Measurements from ENCODE around the gene LRRC52.

LRRC52 gene

DNA sequence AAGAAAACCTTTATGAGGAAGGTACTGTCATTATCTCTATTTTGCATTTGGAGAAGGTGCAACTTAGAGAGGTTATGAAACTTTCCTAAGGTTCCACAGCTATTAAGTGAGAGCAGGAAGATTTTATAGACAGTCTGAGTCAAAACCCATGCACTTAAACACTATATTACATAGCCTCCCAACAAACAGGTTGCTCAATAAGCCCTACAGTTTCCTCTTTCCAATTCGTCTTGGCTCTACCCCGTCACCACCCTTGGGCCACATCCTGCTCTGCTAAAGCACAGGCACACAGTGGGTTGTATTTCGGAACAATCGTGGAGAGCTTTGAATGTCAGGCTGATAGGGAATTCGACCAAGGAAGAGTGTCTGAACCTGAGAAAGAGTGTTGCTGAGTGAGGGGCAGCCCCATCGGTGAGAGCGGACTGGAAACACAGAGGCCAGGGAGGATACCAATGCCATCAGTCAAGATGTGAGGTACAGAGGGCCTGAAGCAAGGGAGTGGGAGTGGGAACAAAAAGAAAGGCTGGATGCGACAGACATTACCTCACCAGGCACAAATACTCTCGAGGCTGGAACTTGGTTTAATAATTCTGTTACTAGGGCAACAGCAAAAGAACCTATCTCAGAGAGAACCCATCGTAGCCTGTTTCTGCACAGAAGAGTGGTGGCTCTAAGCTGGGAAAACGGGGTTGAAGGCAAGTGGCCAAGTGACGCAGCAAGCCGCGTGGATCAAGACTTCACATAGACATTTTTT is 6.3 kb upstream of the LRRC52 start:
- DNase-seq (ENCODE audit: low spot score) = no peak

DNA sequence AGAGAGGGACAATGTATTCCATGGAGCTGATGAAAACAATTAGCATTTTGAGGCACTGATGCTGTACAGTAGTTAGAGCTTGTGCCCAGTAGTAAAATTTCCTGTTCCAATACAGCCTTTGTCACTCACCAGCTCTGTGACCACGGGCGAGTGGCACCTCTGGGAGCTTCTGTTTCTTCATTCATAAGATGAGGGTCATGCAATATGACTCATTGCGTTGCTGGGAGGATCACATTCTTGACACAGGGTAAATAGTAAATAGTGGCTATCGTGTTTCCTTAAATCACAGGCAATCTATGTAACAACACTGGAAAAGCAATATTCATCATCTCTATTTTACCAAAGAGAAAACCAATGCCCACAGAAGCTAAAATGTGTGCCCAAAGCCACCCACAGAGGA is 4.5 kb upstream of the LRRC52 start:
- DNase-seq (ENCODE audit: low spot score) = no peak

DNA sequence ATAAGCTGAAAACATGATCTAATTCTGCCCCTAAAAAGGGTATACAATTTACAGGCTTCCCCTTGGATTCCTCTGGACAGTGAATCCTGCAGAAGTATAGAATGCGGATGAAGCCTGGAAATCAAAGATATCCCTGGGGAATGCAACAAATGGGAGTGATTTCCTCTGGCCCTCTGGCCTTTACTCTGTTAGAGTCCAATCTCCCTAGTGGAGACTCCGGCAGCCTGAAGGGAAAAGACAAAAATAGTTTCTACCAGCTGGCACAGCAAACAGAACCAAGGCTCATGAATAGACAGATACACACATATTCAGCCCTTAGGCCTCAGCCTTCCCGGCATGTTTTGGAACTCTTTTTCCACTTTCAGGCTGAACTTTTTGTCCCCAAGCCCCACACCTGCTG is 3.9 kb upstream of the LRRC52 start:
- no peak for DNase-seq (ENCODE audit: low spot score)

DNA sequence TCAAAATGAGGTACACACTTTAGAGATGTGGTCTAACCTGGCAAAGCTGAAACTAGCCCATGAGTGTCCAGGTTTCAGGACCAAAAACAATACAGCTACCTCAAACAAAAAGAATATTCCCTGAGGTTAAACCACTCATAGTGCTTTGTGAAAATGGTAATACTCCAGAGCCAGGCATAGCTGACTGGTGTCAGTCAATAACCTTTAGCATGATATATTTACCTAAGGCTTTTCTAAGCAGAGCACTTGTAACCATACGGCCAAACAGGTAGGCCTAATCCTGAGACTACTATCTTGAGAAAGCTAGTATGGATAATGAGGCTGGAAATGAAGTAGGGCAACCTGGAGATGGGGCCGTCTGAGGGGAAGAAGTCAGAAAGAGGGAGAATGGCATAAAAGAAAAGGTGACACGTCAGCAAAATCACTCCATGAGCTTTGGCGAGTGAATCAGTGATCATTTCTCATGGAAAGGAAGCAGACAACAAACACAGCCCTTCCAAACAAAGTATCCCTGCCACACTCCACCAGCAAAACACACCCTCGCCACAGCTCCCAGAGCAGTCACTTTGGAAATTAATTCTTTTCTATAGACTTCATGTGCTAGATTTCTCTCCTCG is 1.7 kb upstream of the LRRC52 start:
- DNase-seq (ENCODE audit: low spot score) = no peak

DNA sequence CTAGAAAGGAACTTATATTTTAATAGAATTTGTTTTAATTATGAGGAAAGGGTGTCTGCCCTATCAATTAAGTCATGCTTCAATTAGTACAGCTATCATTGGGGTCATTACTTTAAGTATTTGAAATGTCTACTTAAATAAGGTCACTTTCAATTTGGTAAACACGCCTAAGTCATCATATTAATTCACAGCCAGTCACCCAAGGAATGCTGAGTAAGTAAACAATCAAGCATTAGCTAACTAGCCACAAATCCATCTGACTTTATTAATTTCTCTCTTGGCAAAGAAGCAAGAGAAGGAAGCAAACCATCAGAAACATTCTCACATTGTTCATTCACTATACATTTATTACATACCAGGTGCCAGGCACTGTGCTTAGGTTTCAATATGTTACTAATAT is 1.2 kb upstream of the LRRC52 start:
- DNase-seq (ENCODE audit: low spot score) = no peak

DNA sequence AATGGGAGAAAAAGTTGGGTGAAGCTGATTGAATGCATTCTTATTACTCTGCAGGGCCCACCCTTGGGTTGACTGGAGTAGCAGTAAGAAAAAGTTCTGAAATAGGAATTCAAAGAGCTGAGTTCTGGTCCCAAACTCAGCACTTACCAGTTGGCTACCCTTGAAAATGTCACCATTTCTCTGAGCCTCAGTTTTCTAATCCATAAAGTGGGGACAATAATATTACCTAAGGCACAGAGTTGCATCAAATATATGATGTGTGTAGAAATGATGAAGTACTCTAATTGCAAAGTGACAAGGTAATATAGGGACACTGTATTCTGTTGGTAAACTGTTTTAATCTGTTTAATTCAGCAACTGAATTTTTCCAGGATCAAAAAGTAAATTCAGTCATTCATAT is 1.2 kb downstream of the LRRC52 start:
- DNase-seq (ENCODE audit: low spot score) = no peak

DNA sequence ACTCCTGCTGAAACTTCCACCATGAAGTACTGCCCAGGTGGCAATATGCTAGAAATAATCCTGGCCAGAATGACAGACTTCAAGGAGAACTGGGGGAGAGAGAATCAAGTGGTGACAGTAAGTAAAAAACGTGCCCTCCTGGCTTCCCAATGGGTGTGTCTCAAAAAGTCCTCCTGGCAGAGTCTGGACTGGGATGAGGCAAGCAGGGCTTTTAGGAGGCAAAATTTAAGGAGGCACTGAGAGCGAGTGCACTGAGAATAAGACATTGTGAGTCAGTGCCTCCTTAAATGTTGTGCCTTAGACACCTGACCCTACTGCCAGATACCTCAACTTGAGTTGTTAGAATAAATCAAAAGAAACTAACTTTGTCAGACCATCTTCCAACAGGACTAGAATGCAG is 2.2 kb downstream of the LRRC52 start:
- DNase-seq (ENCODE audit: low spot score) = no peak

DNA sequence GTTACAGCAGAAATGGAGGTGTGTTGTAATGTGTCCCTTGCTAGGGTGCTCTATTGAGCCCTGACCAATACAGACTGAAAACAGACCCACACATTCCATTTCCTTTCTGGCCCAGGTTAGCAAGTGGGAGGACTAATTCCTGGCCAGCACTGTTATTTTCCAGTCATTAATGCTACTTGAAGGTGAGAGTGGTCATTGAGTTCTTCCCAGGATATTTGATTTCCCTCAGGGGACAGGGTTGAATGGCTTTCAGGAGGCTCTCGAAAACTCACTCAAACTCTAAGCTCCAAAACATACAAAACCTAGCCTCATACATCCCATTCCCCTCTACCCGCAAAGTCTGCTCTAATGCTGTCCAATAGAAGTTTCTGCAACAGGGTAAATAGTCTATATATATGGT is 6.2 kb downstream of the LRRC52 start:
- DNase-seq (ENCODE audit: low spot score) = no peak

DNA sequence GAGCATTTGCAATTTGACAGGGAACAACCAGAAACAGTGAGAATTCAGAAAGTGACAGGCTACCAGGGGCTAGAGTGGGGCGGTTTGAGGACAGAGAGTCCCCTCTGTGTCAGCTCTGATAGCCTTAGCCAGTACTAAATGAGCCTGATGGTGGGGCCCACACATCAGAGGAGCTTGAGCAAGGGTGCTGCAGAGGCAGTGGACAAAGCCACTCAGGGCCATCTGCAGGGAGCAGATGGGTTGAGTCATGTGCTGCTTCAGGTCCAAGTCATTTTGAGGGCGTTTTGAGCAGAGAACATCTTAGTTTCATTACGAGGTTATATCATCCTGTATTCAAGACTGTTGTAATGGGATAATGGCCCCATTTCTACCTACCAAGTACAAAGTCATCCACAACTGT is 7.7 kb downstream of the LRRC52 start:
- no peak for DNase-seq (ENCODE audit: low spot score)

DNA sequence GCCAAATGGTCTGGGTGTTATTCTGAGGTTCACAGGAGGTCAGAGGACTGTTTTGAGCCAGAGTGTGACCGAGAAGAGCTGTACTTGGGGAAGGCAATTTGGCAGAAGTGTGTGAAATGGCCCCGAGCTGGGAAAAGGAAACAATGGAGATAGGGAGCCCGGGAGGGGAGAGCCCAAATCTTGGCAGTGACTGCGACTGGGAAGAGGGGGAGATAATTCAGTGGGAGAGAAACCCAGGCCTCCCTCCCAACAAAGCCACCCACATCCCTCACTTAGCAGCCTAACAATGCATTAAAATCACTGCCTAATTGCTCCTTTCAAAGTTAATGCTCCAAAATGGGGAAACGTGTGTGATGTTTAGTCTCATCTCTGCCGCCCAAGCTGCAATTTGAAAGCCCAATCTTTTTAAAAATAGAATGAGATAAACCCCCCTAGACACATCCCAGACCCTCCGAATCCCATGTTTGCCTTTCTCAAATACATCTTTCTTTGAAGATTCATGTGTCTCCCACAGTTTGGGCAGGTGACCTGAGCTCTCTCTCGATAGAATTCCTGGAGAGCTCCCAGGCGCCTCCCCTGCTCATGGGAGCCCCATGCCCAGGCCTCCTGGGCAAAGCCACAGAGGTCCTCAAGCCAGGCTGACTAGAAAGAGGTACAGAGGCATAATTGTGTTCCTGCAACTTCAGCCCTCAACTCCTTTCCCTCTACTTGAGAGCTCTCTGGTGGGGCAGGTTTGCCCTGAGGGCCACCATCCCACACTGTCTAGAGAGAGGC is 17.3 kb downstream of the LRRC52 start:
- no peak for DNase-seq (ENCODE audit: low spot score)

DNA sequence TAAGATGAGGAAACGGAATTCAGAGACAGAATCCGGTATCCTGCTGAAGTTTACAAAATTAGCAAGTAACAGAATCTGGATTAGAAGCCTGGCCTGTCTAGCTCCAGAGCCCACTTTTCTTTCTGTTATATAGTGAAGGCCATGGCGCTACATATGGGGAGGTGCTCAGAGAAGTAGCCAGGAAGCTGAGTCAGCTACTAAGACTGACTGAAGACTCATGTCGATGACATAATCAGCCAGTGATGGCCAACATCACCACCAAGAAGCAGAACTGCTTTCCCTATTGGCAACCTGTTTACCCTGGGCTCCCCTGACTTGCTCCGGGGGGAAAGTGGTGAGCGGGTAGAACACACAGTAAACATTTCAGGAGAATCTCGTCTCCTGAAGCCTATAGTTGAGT is 18.8 kb downstream of the LRRC52 start:
- peak; percentile 13 for DNase-seq (ENCODE audit: low spot score)

DNA sequence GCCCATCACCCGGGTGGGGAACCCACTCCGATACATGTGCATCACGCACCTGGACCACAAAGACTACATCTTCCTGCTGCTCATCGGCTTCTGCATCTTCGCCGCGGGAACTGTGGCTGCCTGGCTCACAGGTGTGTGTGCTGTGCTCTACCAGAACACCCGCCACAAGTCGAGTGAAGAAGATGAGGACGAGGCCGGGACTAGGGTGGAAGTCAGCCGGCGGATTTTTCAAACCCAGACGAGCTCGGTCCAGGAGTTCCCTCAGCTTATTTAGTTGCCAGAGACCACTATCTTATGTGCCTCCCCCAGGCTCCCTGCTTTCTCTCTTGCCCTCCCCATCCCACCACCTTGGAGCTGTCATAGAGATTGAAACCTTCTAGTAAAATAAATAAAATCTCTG is 19.8 kb downstream of the LRRC52 start:
- DNase-seq (ENCODE audit: low spot score) = no peak

DNA sequence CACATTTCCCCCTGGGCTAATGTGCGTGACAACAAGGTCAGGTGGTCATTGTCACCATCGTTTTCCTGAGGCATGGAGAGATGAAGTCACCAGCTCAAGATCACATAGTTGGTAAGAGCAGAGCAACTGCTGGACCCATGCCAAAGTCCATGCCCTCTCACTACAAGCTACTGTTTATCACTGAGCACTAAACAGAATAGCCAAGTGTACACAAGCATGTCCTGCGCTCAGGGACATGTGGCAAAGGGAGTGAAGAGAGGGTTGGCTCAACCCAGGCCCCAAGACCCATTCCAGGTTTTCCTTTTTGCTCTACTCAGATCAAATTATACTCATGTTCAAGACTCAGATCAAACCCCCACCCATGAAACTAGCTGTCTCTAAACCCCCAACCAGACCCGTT is 20.8 kb downstream of the LRRC52 start:
- no peak for DNase-seq (ENCODE audit: low spot score)

DNA sequence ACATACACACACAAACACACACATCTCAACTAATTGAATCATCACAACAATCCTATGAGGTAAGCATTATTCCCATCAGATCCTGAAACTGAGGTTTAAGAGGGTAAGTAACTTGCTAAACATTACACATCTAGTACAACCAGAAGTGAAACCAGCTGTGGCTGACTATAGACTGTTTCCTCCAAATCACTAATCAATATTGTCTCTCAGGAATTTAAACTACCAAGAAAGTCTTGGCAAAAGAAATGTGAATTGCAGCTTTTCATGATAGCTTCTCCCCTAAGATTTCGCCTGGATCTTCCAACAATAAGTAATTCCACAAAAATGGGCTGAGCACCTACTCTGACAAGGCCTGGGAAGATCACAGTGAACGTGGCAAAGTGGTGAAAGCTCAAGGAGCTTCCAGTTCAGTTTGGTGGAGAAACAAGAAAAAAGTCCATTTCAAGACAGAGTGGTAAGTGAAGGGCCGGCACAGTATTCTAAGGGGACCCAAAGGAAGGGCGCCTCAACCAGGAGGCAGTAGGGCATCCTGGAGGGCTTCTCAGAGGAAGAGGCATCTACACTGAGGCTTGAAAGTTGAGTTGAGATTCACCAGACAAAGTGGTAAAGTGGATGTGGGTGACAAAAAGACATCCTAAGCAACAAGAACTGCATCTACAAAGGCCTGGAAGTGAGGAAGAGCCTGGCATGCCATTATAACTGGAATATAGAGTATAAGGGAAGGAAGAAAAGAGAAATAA is 22.1 kb downstream of the LRRC52 start:
- no peak for DNase-seq (ENCODE audit: low spot score)

DNA sequence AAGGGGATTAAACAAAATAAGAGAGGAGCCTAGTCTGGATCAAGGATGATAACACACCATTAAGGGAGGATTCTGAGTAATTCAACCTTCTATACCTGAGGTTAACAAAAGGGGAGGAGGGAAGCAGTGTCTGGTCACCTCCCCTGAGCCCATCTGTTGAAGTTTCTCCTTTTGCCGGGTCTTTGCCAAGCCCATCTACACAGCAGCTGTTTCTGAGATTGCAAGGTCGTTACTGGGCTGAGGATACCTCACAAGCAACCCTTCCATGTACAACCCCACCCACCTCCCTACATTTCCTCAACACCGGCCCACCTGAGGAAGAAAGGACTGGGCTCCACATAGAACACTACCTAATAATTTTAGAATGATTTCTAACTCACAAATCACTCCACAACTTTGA is 26.3 kb downstream of the LRRC52 start:
- no peak for DNase-seq (ENCODE audit: low spot score)

DNA sequence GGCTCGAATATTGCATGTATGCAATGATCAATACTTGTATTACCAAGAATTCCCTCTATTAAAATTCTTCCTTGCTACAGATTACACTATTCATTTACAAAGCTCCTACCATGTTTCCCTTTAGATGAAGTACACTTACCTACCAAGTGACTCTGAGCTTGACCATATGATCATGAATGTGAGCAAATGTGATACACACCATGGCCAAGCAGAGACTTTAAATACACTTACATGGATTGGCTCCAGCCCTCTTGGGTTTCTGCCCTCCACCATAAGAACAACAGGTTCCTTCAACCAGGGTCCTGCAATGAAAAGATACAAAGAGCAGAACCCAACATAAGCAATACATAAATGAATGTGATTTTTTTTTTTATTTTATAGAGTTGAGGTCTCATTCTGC is 30.0 kb downstream of the LRRC52 start:
- DNase-seq (ENCODE audit: low spot score) = no peak

DNA sequence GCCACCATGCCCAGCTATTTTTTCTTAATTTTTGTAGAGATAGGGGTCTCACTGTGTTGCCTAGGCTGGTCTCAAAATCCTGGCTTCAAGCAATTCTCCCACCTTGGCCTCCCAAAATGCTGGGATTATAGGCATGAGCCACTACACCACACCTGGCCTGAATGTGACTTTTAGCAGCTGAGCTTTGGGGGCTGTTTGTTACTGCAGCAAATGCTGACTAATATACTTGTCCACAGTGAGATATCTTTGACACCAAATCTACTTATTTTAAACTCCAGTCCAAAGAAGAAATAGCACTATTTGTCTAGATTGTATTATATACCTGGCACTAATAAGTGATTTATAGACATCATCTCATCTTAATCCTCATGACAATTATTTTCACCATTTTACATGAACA is 30.5 kb downstream of the LRRC52 start:
- DNase-seq (ENCODE audit: low spot score) = no peak

DNA sequence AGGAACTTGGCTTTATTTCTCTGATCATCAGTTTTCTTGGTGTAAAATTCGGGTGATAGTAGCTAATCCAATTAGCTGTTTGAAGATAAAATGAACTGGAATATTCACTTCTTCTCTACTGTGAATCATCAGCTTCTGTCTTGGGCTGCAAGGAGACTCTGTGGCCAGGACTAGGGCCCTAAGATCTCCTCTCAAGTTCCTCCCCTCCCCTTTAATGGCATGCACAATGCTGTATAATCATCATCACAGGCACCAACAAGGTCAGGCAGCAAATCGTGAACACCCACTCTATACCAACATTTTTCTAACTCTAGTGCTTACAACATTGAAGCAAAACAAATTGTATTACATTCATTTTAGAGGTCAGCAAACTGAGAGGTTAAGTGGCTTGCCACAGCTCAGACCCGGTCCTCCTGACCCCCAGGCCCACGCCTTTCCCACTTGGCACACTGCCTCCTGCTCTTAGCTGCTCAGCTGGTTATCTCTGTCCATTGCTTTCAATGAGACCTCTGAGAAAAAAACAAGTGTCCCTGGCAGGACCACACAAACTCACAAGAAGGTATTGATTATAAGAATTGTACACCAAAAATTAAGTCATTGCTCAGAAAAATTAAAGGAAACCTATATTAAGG is 31.8 kb downstream of the LRRC52 start:
- DNase-seq (ENCODE audit: low spot score) = no peak

DNA sequence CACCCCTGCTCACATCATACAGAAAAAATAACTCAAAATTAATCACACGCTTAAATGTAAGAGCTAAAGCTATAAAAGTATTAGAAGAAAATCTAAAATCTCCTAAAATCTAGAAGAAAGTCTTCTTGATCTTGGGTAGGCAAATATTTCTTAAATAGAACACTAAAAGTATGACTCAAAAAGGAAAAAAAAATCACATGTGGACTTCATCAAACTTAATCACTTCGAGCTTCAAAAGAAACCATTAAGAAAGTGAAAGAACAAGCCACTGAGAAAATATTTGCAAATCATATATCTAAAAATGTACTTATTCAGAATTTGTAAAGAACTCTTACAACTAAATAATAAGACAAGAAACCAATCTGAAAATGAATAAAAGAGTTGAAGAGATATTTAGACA is 32.7 kb downstream of the LRRC52 start:
- no peak for DNase-seq (ENCODE audit: low spot score)

DNA sequence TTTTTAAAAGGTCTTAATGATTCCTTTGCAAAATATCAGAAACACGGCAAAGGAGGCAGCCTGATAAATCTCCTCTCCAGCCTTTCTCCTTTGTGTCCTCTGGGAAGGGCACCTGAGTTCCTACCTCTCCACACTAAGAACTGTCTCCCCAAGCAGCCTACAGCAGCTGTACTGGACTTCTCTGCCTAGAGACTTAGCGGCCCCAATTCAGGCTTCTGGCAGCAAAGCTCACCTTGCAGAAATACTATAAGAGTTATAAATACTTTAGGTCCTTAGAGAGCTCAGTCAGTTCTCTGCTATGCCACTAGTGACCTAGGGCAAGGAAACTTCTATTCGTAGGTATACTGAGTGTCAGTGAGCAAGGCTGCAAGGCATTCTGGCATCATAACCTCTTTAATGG is 33.9 kb downstream of the LRRC52 start:
- DNase-seq (ENCODE audit: low spot score) = no peak

DNA sequence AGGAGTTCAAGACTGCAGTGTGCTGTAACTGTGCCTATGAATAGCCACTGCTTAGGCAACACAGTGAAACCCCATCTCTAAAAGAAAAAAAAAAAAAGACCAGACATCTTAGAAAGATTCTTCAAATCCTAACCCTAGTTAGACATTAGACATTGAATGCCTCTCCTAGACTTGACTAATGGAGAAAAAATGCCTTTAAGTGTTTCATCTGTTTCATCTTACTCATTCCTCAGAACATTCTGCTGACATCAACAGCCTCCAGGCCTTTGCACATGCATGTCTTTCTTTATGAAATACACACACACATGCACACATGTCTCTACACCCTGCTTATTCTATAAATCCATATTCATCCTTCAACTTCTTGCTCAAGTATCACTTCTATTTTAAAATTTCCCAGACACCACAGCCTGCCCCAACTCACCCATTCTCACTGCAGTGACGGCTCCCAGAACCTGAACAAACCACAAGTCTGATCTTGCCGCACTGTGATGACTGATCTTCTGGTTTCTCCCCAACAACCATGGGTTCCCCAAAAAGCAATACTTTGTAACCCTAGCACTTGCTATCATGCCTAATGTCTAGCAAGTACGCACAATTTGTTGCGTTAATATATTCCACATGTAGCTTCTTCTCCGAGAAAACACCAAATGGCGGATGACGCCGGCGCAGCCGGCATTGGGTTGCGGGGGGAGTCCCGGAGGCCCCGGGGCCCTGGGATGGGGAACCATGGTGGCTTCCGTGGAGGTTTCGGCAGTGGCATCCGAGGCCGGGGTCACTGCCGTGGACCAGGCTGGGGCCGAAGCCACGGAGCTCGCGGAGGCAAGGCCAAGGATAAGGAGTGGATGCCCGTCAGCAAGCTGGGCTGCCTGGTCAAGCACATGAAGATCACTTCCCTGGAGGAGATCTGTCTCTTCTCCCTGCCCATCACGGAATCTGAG is 37.4 kb downstream of the LRRC52 start:
- no peak for DNase-seq (ENCODE audit: low spot score)
